Tibial nerve (tissue), 4 donors: ENCODE measurements around the gene NPHP3.

Source experiments
- CTCF ChIP-seq, 5 experiments: fragments of 200-600 bp in 3 of 5; fragments of 450-650 bp in 2 of 5; sonication (generic) in 3 of 5; IDR thresholded peaks; one replicate each; pipeline ENCODE4 v1.5.1; 2016 to 2019; ENCODE audit warnings: antibody characterized with exemption in 5 of 5, mild to moderate bottlenecking in 3 of 5, moderate library complexity in 2 of 5
- EP300 ChIP-seq, 2 donors: sonication (generic); formaldehyde crosslinking; IDR thresholded peaks; one replicate each; pipeline ENCODE4 v1.6.1; 2017; ENCODE audit warnings: antibody characterized with exemption in 2 of 2, mild to moderate bottlenecking in 1 of 2
- POLR2A ChIP-seq, 2 donors: fragments of 450-650 bp; IDR thresholded peaks; one replicate each; pipeline ENCODE4 v1.6.1; 2017; ENCODE audit warnings: antibody characterized with exemption in 2 of 2, mild to moderate bottlenecking in 2 of 2, moderate library complexity in 2 of 2

GRCh38 chr3:132723024-132723950 is 1.1 kb upstream of the NPHP3 start:
- TF ChIP-seq EP300 (IDR thresholded peaks at IDR 0.05): peak; percentile 22 to 44
- no peak for TF ChIP-seq CTCF (IDR thresholded peaks at IDR 0.05)
- peak in 1 of 2 donors; percentile 85 for TF ChIP-seq POLR2A (IDR thresholded peaks at IDR 0.05)
